HEK293 (cell line): Measurements from ENCODE around the gene SEMA6A.
A peak's percentile ranks its signal among the peaks of the same experiment; 100 is the strongest.

ENCODE experiments used
- CTCF ChIA-PET: fragments of 350-600 bp; formaldehyde crosslinking; extraction: SDS; loops from one replicate; lab custom pipeline; 2021; ENCODE audit warnings: antibody characterized with exemption; lab: Yijun Ruan, JAX
- POLR2A ChIA-PET: fragments of 300-600 bp; formaldehyde crosslinking; extraction: SDS; loops from one replicate; lab custom pipeline; 2020; ENCODE audit warnings: antibody characterized with exemption, inconsistent platforms; lab: Yijun Ruan, JAX
- H3K27ac ChIP-seq: fragments of 200-500 bp; sonication (Bioruptor generic); 2 replicates; pipeline ENCODE4 v1.5.1; 2014; ENCODE audit warnings: low read depth, low read length, control low read depth, inconsistent platforms; ENCODE audit errors: extremely low read depth
- H3K36me3 ChIP-seq, 2 experiments: fragments of 200-500 bp in 1 of 2; sonication (Bioruptor generic) in 1 of 2; 1 replicate in 1 of 2; 2 replicates in 1 of 2; pipeline ENCODE4 v1.5.1; 2014 to 2017; ENCODE audit warnings: inconsistent platforms in 2 of 2, low read length in 2 of 2; ENCODE audit not compliant: control insufficient read depth in 2 of 2, insufficient read depth in 1 of 2
- H3K4me1 ChIP-seq: fragments of 200-500 bp; sonication (Bioruptor generic); 2 replicates; pipeline ENCODE4 v1.5.1; 2014; ENCODE audit warnings: mild to moderate bottlenecking, low read length, inconsistent platforms; ENCODE audit not compliant: control insufficient read depth, insufficient read depth
- H3K4me3 ChIP-seq: 2 replicates; pipeline ENCODE4 v1.5.1; 2011; ENCODE audit warnings: low read depth, mild to moderate bottlenecking, control low read depth, low read length, moderate library complexity
- H3K9me3 ChIP-seq: fragments of 200-500 bp; sonication (Bioruptor generic); 2 replicates; pipeline ENCODE4 v1.5.1; 2014; ENCODE audit warnings: low read depth, low read length, inconsistent platforms; ENCODE audit not compliant: control insufficient read depth, insufficient read depth
- FEZF1 ChIP-seq: fragments of 450-650 bp; formaldehyde crosslinking; IDR thresholded peaks from 2 replicates; pipeline ENCODE4 v1.5.1; 2016; ENCODE audit warnings: missing biosample characterization, missing genetic modification characterization
- GLI2 ChIP-seq: fragments of 450-650 bp; formaldehyde crosslinking; IDR thresholded peaks from 2 replicates; pipeline ENCODE4; 2017; ENCODE audit warnings: missing biosample characterization, missing genetic modification characterization, low read depth, borderline replicate concordance
- GLIS1 ChIP-seq: fragments of 450-650 bp; formaldehyde crosslinking; IDR thresholded peaks from 2 replicates; pipeline ENCODE4 v1.5.1; 2016; ENCODE audit warnings: missing biosample characterization, missing genetic modification characterization
- KLF8 ChIP-seq: fragments of 450-650 bp; formaldehyde crosslinking; IDR thresholded peaks from 2 replicates; pipeline ENCODE4 v1.5.1; 2016; ENCODE audit warnings: missing biosample characterization, missing genetic modification characterization
- OSR2 ChIP-seq: fragments of 450-650 bp; formaldehyde crosslinking; IDR thresholded peaks from 2 replicates; pipeline ENCODE4 v1.5.1; 2016; ENCODE audit warnings: missing biosample characterization, missing genetic modification characterization
- PRDM2 ChIP-seq: fragments of 450-650 bp; formaldehyde crosslinking; IDR thresholded peaks from 2 replicates; pipeline ENCODE4 v1.5.1; 2016; ENCODE audit warnings: missing biosample characterization, missing genetic modification characterization, borderline replicate concordance
- WT1 ChIP-seq: fragments of 450-650 bp; formaldehyde crosslinking; IDR thresholded peaks from 2 replicates; pipeline ENCODE4 v1.5.1; 2016; ENCODE audit warnings: missing biosample characterization, missing genetic modification characterization
- ZFHX2 ChIP-seq: fragments of 450-650 bp; formaldehyde crosslinking; conservative IDR thresholded peaks from 2 replicates; pipeline ENCODE4 v1.5.1; 2016; ENCODE audit warnings: missing biosample characterization, missing genetic modification characterization
- ZNF18 ChIP-seq: fragments of 450-650 bp; formaldehyde crosslinking; IDR thresholded peaks from 2 replicates; pipeline ENCODE4 v1.5.1; 2016; ENCODE audit warnings: missing biosample characterization, missing genetic modification characterization
- ZNF398 ChIP-seq: fragments of 450-650 bp; formaldehyde crosslinking; IDR thresholded peaks from 2 replicates; pipeline ENCODE4 v1.5.1; 2017; ENCODE audit warnings: missing biosample characterization, missing genetic modification characterization
- ZNF560 ChIP-seq: fragments of 450-650 bp; formaldehyde crosslinking; IDR thresholded peaks from 2 replicates; pipeline ENCODE4 v1.5.1; 2017; ENCODE audit warnings: missing biosample characterization, missing genetic modification characterization, borderline replicate concordance
- ZSCAN18 ChIP-seq: fragments of 450-650 bp; formaldehyde crosslinking; IDR thresholded peaks from 2 replicates; pipeline ENCODE4 v1.5.1; 2016; ENCODE audit warnings: missing biosample characterization, missing genetic modification characterization
- ZXDB ChIP-seq: fragments of 450-650 bp; formaldehyde crosslinking; IDR thresholded peaks from 2 replicates; pipeline ENCODE4 v1.5.1; 2016; ENCODE audit warnings: missing biosample characterization, missing genetic modification characterization

SEMA6A gene

GRCh38 chr5:116510517-116510916 is 64.1 kb downstream of the SEMA6A start:
- H3K4me3 ChIP-seq, result no peak overlapping the region
- CTCF ChIA-PET, result no interaction called here
- TF ChIP-seq GLI2 (tag by site-specific recombination), result 0 out of 2 replicates have a peak, but pooled peaks have one; percentile 0
- peak; percentile 78 for TF ChIP-seq ZNF398 (tag by site-specific recombination)
- TF ChIP-seq ZXDB (tag by site-specific recombination), result peak; percentile 25; the same call in 1 of the 2 replicates
- TF ChIP-seq ZFHX2, result 0 out of 2 replicates have a peak, but pooled peaks have one; percentile 8
- no peak for TF ChIP-seq ZSCAN18
- TF ChIP-seq ZNF560 (tag by site-specific recombination), result no peak
- peak; percentile 37; the same call in 1 of the 2 replicates for TF ChIP-seq WT1 (tag by site-specific recombination)
- peak; percentile 51 for TF ChIP-seq GLIS1
- no peak for TF ChIP-seq PRDM2 (tag by site-specific recombination)
- TF ChIP-seq ZNF18 (tag by site-specific recombination), result peak; percentile 38; the same call in 1 of the 2 replicates
- no peak for TF ChIP-seq KLF8 (tag by site-specific recombination)
- peak; percentile 50; the same call in 1 of the 2 replicates for TF ChIP-seq OSR2 (tag by site-specific recombination)
- peak; percentile 62 for TF ChIP-seq FEZF1
- H3K36me3 ChIP-seq, result no peaks in the 10 kb centered on the region
- POLR2A ChIA-PET, result no interaction called here
- no peak overlapping the region for H3K27ac ChIP-seq
- H3K9me3 ChIP-seq, result no peaks in the 10 kb centered on the region
- peaks cover 37% of the 10 kb centered on the region for H3K4me1 ChIP-seq
